ENCODE measurements around the gene PPARG.

- TF ChIP-seq CHD2 (IDR thresholded peaks at IDR 0.05; ENCODE audit: low read length), result no peak
- TF ChIP-seq, protein P1, sequence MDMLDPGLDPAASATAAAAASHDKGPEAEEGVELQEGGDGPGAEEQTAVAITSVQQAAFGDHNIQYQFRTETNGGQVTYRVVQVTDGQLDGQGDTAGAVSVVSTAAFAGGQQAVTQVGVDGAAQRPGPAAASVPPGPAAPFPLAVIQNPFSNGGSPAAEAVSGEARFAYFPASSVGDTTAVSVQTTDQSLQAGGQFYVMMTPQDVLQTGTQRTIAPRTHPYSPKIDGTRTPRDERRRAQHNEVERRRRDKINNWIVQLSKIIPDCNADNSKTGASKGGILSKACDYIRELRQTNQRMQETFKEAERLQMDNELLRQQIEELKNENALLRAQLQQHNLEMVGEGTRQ (IDR thresholded peaks at IDR 0.05; ENCODE audit: low read length), result no peak
- no peak for TF ChIP-seq CTCF (IDR thresholded peaks at IDR 0.05; ENCODE audit: control extremely low read depth in 1 of 3, insufficient read depth in 1 of 3, low read depth in 1 of 3, low read length in 3 of 3)
- no peak for TF ChIP-seq POLR2AphosphoS5 (IDR thresholded peaks at IDR 0.05; ENCODE audit: low read depth, low read length)
- TF ChIP-seq SIN3A (conservative IDR thresholded peaks at IDR 0.05 in 1 of 2, IDR thresholded peaks at IDR 0.05 in 1 of 2; ENCODE audit: low read depth in 1 of 2, low read length in 2 of 2), result no peak
- no peak for TF ChIP-seq SRF (IDR thresholded peaks at IDR 0.05; ENCODE audit: low read depth, low read length)
- no peak for TF ChIP-seq CBX5 (IDR thresholded peaks at IDR 0.05; ENCODE audit: low read depth, low read length)
- TF ChIP-seq POLR2A (IDR thresholded peaks at IDR 0.05; ENCODE audit: control extremely low read depth in 1 of 2, low read depth in 2 of 2, low read length in 2 of 2), result no peak
- TF ChIP-seq TBP (IDR thresholded peaks at IDR 0.05; ENCODE audit: low read depth, low read length), result no peak
- no peak for TF ChIP-seq EZH2 (IDR thresholded peaks at IDR 0.05; ENCODE audit: low read depth, low read length, severe bottlenecking)
- TF ChIP-seq RNF2 (IDR thresholded peaks at IDR 0.05; ENCODE audit: borderline replicate concordance, low read depth, low read length, missing control alignments, poor library complexity, severe bottlenecking), result no peak
- TF ChIP-seq CHD7 (IDR thresholded peaks at IDR 0.05; ENCODE audit: insufficient replicate concordance, low read length), result no peak
- no peak for TF ChIP-seq HDAC2 (IDR thresholded peaks at IDR 0.05; ENCODE audit: borderline replicate concordance in 1 of 2, low read depth in 2 of 2, low read length in 2 of 2)
Observed at GRCh38 chr3:12456441-12456840, 167.6 kb downstream of the PPARG start.
